ENCODE measurements around the gene ZNF425.
A peak's percentile ranks its signal among the peaks of the same experiment; 100 is the strongest.
"Not testable (repeated sequence)": the region's sequence is repeated elsewhere in the genome, so short reads cannot be mapped to it uniquely, and the experiment has no call there.

Gene ZNF425

DNA sequence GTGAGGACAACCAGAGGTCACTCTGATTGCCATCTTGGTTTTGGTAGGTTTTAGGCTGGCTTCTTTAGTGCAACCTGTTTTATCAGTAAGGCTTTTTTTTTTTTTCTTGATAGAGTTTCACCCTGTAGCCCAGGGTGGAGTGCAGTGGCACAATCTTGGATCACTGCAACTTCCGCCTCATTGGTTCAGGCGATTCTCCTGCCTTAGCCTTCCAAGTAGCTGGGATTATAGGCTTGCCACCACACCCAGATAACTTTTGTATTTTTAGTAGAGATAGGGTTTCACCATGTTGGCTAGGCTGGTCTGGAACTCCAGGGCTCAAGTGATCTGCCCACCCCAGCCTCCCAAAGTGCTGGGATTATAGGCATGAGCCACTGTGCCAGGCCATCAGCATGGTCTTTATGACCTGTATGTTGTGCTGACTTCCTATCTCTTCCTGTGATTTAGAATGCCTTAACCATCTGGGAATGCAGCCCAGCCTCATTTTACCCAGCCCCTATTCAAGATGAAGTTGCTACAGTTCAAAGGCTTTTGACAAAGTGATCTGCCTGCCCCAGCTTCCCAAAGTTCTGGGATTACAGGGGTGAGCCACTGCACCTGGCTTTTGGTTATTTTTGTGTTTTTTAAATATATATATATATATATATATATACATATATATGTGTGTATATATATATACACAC is 7.0 kb upstream of the ZNF425 start:
- no peak for DNase-seq (ENCODE audit: low read depth in 1 of 2, low spot score in 1 of 2)

DNA sequence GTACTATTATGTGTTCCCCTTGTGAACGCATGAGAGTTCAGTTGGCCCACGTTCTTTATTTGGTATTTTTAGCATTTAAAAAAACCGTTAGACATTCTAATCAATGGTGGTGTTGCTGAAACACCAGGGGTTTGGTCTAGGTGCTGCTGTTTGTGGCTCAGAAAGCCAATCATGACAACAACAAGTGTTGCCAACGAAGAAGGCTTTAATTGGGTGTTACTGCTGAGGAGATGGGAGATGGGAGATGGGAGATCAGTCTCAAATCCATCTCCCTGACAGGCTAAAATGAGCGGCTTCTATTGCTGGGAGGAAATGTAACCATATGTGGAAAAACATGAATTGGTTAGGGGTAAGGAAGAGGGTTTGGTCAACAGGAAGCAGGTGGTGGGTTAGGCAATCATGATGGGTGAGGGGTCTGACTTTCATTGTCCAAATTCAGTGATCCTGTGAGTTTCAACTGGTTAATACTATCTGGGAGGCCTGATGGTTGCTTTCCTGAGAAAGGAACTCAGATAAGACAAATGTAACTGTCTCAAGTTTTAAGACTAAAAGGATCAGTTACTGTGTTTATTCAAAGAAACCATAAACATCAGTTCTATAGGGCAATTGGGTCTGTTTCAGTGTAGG is 4.6 kb upstream of the ZNF425 start:
- DNase-seq (ENCODE audit: low read depth in 1 of 2, low spot score in 1 of 2) = no peak

DNA sequence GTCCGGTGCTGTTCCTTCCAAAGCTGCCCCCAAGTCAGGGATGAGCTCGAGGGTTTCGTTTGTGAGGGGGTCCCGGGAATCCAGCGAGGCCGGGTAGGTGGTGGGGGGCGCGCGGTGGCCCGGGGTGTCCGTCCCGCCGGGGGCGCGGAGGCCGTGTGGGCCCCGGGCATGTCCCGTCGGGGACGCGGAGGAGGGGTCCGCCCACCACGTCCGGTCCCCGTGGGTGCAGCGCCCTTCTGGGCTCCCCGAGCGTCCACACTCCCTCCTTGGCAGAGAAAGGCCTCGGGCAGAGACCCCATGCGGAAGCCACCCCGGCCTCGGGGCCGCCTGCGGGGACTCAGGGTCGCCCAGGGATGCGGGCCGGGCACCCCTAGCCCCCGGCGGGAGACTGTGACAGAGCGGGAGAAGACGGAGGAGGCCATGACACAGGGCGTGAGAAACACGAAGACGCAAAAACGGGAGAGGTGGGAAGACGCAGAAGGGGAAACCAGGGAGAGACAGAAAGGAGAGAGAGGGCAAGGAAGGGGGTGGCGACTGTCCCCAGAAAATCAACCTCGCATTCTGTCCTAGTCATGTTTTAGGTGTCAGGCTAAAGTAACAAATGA is 640 bp upstream of the ZNF425 start:
- peak; percentile 41 to 54 for DNase-seq (ENCODE audit: low read depth in 1 of 2, low spot score in 1 of 2)

DNA sequence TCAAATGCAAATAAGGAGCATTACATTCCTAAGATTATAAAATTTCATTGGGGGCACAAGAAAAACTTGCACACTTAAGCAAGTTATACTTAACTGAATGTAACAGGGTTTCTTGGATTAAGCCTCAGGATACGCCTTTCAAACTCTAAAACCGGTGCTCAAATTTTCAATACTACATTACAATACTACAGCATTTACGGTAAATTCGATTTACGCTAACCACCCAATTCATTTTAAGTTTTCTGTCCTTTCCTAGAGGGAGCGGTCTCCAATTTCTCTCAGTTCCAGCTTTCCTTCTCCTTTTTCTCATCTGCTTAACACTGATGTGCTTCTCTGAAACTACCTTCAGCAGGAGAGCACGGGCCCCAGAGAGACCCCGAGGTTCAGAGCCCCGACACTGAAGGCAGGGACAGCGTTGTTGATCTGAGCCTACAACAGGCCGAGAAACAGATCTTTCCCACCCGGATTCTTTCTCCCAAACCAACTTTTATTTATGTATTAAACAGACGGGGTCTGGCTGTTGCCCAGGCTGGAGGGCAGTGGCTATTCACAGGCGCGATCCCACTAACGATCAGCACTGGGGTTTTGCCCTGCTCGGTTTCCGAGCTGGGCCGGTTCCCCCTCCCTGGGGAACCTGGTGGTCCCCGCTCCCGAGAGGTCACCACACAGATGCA is 798 bp downstream of the ZNF425 start:
- no peak for DNase-seq (ENCODE audit: low read depth in 1 of 2, low spot score in 1 of 2)

DNA sequence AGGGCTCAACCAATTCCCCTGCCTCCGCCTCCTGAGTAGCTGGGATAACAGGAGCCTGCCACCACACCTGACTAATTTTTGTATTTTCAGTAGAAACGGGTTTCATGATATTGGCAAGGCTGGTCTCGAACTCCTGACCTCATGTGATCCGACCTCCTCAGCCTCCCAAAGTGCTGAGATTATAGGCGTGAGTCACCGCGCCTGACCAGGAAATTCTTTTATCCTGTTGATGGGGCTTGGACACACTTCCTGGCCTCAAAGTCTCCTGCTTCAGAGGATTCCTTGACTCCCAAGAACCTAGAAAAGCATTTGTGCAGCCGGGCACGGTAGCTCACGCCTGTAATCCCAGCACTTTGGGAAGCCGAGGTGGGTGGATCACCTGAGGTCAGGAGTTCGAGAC is 16.2 kb downstream of the ZNF425 start:
- no peak for DNase-seq (ENCODE audit: low read depth in 1 of 2, low spot score in 1 of 2)

DNA sequence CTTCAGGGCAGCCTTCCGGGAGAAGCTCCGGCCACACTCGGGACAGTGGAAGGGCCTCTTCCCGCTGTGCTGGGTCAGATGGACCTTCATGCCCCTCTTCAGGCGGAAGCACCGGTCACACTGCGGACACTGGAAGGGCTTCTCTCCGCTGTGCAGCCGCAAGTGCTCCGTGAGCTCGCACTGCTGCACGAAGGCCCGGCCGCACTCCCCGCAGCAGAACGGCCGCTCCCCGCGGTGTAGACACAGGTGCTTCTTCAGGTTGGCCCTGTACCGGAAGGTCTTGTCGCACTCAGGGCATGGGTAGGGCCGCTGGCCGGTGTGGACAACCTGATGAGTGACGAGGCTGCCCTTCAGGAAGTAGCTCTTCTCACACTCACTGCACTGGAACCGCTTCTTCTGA is 21.4 kb downstream of the ZNF425 start:
- DNase-seq (ENCODE audit: low read depth in 1 of 2, low spot score in 1 of 2) = no peak

DNA sequence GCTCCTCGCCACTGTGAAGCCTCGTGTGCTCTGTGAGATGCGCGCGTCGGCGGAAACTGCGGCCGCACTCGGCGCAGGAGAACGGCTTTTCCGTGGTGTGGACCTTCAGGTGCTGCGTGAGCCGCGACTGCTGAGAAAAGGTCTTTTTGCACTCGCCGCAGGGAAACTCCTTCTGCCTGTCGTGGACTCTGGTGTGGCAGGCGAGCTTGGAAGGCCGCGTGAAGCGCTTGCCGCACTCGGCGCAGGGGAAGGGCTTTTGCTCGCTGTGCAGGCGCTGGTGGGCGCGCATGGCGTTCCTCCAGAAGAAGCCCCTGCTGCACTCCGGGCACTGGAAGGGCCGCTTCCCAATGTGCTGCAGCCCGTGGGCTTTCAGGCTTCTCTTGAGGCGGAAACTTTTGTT is 21.9 kb downstream of the ZNF425 start:
- no peak for DNase-seq (ENCODE audit: low read depth in 1 of 2, low spot score in 1 of 2)

DNA sequence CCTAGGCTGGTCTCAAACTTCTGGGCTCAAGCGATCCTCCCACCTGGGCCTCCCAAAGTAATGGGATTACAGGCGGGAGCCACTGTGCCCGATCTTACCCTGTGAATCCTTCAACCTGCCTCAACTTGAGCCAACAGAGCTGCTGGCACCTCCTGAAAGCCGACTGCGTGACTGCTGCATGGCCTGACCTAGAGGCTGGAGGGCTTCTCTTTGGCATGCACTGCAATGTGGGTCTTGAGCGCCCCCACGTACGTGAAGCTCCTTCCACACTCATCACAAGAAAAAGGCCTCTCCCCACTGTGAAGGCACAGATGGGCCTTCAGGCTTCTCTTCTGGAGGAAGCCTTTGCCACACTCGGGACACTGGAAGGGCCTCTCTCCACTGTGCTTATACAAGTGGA is 22.7 kb downstream of the ZNF425 start:
- DNase-seq (ENCODE audit: low read depth in 1 of 2, low spot score in 1 of 2) = no peak

DNA sequence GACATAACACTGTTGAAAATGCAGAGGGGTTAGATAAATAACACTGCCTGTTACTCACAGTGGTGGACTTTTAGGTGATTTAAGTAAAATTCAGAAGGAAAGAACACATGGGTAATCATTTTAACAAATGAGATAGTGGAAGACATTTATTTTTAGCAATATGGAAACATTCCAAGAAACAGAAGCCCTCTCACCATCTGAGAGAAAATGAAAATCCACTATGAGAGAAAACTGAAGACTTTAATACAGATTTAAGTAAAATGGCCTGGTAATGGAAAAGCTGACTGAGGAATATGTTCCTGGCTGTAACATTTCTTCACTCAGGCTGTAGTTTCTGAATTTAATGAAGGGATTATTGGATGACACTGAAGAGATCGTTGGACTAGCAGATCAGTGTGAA is 23.5 kb downstream of the ZNF425 start:
- no peak for DNase-seq (ENCODE audit: low read depth in 1 of 2, low spot score in 1 of 2)

DNA sequence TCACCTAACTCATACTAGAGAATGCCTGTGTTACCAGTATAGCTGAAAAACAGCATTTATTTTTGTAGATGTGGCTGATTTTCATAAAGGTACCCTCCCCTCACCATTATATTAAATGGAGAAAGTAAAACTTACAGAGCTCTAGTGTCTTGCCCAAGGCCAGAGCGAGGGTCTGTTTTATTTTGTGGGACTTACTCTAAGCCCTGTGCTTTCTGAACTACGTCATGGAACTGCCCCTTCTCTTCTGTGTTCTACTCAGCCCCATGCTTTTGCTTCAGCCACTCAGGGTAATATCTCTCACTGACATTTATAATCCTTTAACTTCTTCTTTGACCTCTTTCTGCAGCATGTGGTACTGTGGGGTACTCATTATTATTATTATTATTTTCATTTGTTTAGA is 25.3 kb downstream of the ZNF425 start:
- DNase-seq (ENCODE audit: low read depth in 1 of 2, low spot score in 1 of 2) = no peak

DNA sequence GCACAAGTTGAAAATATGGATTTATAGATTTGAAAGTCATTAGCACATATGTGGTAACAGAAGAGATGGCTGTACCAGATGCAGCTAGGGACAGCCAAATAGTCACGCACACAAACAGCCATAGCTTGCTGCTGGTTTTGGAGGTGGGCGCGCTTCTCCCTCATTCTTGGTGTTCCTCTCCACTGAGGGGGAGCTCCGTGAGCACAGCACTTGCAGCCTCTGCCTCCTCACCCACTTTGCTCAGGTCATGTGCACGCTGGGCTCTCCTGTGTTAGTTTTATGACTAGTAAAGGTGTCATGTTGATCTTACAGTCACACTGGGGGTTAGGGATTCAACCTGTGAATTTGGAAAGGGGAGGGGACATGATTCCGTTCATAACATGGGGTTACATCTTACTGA is 27.1 kb downstream of the ZNF425 start:
- DNase-seq (ENCODE audit: low read depth in 1 of 2, low spot score in 1 of 2) = no peak

DNA sequence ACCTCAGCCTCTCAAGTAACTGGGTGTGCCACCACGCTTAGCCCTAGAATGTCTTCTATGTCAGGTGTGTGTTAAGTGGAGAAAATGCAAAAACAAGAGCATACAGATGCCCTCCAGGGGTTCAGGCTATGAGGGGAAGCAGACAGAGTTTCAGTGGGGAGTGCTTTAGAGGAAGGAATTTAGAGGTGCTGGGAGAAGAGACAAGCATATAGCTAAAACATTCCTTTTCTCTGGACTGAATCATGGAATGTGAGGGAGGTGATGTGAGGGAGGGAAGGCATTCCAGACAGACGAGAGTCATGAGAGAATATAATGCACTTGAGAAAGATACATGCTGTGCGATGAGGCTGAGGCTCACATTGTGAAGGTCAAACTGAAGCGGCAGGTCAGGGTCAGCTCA is 29.0 kb downstream of the ZNF425 start:
- DNase-seq (ENCODE audit: low read depth in 1 of 2, low spot score in 1 of 2) = no peak

DNA sequence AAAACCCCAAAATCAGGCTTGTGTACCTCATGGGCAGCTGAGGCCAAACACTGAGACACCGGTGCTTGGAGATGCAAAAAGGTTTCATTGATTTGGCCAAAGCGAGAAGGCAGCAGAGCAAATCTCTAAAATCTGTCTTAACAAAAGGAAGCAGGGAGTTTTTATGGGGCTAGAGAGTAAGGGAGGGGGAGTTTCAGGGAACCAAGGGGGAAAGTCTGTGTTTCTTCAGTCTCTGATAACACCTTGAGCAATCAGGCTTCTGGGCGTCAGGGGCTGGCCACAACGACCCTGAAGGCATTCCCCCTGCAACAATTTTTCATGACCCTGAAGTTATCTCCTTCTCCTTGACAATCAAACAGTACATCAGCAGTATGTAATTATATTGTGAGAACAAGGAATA is 32.9 kb downstream of the ZNF425 start:
- no peak for DNase-seq (ENCODE audit: low read depth in 1 of 2, low spot score in 1 of 2)

DNA sequence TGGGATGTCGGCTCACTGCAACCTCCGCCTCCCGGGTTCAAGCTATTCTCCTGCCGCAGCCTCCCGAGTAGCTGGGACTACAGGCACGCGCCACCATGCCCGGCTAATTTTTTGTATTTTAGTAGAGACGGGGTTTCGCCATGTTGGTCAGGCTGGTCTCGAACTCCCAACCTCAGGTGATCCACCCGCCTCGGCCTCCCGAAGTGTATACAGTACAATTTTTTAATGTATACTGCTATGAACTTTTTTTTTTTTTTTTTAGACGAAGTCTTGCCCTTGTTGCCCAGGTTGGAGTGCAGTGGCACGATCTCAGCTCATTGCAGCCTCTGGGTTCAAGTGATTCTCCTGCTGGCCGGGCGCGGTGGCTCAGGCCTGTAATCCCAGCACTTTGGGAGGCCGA is 33.9 kb downstream of the ZNF425 start:
- not testable (repeated sequence) for DNase-seq (ENCODE audit: low read depth in 1 of 2, low spot score in 1 of 2)

DNA sequence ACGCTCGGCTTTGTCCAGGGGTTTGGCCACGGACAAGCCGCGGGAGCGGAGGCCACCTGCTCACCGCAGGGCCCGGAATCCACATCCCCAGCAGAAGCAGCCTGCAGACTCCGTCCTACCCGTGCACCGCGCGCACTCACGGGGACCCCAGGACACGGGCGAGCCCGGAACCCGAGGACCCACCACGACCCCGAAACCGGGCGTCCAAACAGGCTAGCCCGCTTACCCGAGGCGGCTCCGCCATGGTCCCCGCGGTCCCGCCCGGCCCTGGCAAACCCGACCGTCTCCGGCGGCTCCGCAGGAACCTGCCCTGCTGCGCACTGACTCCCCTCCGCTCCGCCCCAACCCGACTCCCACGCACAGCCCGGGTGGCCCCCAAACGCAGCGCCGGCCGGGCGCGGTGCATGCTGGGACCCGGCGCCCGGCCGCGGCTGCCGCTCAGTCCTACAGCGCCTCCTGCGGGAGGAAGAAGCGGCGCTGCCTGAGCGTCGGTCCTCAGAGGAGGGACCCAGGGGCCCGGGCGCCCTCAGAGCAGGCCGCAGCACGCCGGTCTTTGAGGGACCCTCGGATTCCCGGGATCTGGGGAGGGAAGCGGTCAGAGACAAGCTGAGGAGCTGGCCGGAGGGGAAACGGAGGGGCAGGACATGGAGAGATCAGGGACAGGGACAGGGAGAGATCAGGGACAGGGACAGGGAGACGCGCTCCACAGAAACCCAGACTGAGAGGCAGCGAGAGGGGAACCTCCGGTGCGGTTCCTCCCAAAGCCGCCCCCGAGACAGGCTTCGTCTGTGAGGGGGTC is 35.5 kb downstream of the ZNF425 start, which contains the start of gene ZNF786:
TSS of gene ZNF786 (minus strand) at position 322 of the 799 bp plus-strand sequence. CDS start at position 244, 78 bp downstream.
- peak; percentile 87 to 88 for DNase-seq (ENCODE audit: low read depth in 1 of 2, low spot score in 1 of 2)

DNA sequence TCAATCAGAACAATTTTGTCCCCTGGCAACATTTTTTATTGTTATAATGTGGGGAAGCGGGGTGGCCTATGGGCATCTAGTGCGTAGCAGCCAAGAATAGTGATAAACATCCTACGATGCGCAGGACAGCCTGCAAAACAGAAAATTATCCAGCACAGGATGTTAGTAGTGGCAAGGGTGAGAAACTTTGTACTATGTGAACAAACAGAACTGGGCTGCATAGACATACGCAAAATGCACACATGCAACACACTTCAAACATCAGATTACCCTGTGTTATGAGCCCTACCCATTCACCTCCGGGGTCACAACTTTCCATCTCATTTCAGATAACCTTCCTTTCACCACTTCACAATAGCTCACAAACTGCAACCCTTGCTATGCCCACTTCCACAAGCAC is 38.7 kb downstream of the ZNF425 start:
- no peak for DNase-seq (ENCODE audit: low read depth in 1 of 2, low spot score in 1 of 2)

DNA sequence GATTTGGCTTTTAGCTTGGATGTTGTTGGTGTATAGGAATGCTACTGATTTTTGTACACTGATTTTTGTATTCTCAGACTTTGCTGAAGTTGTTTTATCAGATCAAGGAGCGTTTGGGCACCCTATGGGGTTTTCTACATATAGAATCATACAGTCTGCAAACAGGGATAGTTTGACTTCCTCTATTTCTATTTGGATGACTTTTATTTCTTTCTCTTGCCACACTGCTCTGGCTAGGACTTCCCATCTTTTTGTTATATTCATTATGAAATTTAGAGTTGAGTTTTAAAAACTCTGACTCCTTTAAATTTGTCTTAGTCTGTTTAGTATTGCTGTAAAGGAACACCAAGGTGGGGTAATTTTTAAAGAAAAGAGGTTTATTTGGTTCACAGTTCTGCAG is 40.3 kb downstream of the ZNF425 start:
- no peak for DNase-seq (ENCODE audit: low read depth in 1 of 2, low spot score in 1 of 2)

DNA sequence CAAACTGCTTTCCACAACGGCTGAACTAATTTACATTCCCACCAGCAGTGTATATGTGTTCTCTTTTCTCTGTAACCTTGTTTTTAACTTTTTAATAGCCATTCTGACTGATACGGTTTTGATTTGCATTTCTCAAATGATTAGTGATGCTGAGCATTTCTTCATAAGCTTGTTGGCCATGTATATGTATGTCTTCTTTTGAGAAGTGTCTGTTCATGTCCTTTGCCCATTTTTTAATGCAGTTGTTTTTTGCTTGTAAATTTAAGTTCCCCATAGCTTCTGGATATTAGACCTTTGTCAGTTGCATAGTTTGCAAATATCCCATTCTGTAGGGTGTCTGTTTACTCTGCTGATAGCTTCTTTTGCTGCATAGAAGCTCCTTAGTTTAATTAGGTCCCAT is 41.7 kb downstream of the ZNF425 start:
- no peak for DNase-seq (ENCODE audit: low read depth in 1 of 2, low spot score in 1 of 2)

DNA sequence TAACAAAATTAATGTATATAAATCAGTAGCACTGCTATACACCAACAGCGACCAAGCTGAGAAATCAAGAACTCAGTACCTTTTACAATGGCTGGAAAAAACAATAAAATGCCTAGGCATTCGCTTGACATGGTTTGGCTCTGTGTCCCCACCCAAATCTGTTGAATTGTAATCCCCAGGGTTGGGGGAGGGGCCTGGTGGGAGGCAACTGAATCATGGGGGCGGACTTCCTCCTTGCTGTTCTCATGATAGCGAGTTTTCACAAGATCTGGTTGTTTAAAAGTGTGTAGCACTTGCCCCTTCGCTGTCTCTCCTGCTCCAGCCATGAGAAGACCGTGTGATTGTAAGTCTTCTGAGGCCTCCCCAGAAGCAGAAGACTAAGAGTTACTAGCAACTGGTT is 44.2 kb downstream of the ZNF425 start:
- DNase-seq (ENCODE audit: low read depth in 1 of 2, low spot score in 1 of 2) = no peak

DNA sequence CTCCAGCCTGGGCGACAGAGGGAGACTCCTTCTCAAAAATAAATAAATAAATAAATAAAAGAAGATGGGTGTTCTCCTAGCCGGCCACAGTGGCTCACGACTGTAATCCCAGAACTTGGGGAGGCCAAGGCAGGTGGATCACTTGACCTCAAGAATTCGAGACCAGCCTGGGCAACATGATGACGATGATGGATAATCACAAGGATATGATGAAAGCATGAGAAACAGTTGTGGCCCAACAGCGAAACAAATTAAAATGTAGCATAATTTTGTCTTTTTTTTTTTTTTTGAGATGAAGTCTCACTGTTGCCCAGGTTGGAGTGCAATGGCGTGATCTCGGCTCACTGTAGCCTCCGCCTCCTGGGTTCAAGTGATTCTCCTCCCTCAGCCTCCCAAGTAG is 48.5 kb downstream of the ZNF425 start:
- DNase-seq (ENCODE audit: low read depth in 1 of 2, low spot score in 1 of 2) = no peak

DNA sequence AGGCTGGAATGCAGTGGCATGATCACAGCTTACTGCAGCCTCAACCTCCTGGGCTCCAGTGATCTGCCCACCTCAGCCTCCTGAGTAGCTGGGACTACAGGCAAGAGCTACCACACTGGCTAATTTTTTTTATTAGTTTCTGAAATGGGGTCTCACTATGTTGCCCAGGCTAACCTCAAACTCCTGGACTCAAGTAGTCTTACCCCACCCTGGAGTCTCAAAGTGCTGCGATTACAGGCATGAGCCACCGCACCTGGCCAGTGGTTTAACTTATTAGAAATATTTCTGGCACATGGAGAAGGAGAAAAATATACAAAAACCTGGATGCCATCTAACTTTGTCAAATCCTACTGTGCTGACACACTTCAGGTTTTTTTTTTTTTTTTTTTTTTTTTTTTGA is 50.8 kb downstream of the ZNF425 start:
- no peak for DNase-seq (ENCODE audit: low read depth in 1 of 2, low spot score in 1 of 2)
